Astrocyte of the hippocampus (primary cell): Measurements from ENCODE around the gene NUDT3.
"Not testable (repeated sequence)": the region's sequence is repeated elsewhere in the genome, so short reads cannot be mapped to it uniquely, and the experiment has no call there.

Source experiments
- DNase-seq: peaks from one replicate; pipeline ENCODE4 v3.0.0; 2011; ENCODE audit warnings: low read depth, low spot score

The NUDT3 gene

GRCh38 chr6:34393191-34393965 is 909 bp upstream of the NUDT3 start:
- no peak for DNase-seq

DNA sequence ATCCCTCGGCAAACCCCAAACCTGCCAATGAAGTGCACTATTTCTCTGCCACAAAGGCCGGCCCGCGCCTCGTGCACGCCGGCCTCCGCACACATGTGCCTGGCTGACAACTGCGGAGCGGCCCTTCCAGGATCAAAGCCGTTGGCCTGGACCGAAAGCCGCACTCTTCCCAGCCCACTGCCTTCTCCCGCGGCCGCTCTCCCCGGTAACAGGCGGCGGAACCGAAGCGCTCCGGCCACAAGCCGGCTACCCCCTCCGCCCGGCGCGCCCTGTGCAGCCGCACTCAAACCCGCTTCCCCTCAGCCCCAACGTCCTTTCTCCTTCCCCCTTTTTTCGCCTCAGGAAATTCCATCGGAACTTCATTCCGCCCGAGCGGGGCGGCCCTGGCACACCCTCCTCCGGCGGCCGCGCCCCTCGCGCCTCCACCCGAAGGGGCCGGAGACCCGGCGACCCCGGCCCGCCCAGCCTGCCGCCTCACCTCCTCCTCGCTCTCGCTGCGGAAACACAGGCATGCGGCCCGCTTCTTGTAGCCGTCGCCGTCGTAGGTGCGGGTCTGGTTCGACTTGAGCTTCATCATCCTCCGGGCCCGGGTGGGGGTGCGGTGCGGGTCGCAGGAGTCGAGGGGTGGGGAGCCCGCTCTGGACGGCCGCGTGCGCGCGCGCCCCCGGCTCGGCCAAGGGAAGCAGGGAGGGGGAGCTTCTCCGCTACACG is 528 bp downstream of the NUDT3 start:
- peak; percentile 74 for DNase-seq

DNA sequence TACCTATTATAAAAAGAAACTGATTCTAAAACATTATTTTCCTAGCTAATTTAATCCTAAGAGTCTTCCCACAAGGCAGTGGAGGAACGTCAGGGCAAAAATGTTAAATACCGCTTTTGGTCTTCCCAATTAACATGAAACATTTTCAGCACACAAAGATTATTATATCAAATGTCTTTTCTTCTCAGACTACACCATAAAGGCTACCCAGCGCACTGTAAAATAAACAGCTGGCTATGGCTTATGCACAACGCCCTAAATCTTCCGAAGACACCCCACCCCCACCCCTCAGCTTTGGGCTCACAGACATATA is 1.0 kb downstream of the NUDT3 start:
- DNase-seq = no peak

DNA sequence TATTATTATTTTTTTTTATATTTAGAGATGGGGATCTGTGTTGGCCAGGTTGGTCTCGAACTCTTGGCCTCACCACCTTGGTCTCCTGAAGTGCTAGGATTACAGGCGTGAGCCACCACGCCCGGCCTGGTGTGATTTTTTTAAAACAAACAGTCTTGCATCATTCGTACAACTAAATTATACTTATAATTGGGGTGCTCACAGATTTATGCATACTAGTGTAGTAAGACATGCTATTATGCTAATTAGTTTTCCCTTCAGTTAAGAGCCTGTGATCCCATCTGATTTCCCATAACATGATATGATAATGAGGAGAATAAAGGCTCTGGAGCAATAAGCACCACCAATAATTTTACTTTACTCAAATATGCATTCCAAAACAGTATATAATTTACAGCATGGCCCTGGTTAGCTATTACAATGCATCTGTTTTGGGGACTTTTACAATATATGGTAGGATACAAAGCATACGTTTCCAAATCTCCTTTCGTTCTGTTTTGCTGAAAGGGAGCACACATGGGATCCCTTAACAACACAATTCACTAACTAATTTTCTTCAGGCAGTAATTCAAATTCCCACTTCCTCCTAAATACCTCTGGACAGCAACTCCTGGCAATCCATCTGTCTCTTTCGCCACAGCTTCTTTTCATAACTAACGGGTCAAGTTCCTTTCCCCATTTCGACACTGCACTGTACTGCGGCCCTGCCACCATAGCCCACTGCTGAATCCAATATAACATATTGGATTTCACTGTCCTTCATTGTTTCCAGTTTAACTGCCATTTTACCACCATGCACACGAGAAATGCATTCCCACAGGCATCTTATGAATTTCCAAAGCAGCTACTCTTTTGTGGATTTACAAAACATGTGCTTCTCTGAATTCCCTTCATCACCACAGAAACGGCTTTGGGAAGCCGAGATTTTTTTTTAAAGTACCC is 1.7 kb downstream of the NUDT3 start:
- DNase-seq = peak; percentile 78

DNA sequence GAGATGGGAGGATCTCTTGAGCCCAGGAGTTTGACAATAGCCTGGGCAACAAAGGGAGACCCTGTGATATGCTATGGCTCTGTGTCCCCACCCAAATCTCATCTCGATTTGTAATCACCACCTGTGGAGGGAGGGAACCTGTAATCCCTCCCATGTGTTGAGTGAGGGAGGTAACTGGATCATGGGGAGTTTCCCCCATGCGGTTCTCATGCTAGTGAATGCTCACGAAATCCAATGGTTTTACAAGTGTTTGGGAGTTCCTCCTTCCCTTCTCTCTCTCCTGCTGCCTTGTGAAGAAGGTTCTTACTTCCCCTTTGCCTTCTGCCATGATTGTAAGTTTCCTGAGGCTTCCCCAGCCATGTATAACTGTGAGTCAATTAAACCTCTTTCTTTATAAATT is 3.4 kb downstream of the NUDT3 start:
- DNase-seq = no peak

DNA sequence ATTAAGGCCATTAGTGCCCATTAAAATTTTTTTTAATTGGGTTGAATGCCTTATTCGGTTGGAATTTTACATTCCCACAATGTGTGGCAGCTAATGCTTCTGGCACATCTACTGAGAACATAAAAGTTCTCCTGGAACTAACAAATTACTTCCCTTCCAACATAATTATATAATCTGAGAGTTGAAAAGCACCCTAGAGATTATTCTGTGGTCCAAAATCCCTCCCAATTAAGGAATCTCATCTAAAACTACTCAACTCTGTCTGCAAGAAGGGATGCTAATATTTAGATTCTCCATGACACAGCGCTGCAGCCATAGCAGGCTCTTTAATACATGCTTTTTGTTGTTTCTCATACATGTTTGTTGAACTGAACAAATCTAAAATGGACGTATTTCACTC is 4.0 kb downstream of the NUDT3 start:
- DNase-seq = no peak

- DNase-seq = peak; percentile 68
These were observed 5.9 kb downstream of the NUDT3 start for GRCh38 chr6:34386316-34387137.

- DNase-seq = no peak
These were observed 6.7 kb downstream of the NUDT3 start for GRCh38 chr6:34385793-34386195.

- DNase-seq = no peak
These were observed 7.9 kb downstream of the NUDT3 start for GRCh38 chr6:34384321-34385153.

DNA sequence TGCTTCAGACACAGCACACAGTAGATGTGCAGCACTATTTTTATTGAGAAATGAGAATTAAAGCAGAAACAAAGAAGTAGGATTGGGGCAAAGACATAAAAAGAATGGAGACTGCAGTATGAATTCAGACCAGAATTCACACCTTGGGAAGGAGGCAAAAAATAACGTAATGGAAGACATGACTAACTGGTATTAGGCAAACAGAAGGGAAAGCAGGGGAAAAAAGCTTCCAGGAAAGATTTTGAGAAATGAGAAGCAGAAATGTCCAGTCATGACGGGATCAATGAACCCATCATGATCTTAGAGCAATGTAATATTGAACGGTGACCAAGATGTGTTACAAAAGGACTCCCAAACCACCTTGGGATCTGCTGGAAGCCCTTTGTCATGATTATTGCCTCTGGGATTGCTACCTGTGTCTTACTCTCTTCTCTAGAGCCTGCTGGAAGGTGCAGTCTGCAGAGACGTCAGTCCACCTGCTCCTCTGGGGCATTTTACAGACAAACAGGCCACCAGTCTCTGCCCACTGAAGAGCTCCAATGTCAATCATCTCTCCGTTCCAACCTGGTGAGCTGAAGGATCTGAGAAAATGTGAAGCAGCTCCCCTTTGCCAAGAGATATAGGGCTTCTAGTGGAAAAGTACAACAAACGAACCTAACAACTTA is 8.7 kb downstream of the NUDT3 start:
- no peak for DNase-seq

DNA sequence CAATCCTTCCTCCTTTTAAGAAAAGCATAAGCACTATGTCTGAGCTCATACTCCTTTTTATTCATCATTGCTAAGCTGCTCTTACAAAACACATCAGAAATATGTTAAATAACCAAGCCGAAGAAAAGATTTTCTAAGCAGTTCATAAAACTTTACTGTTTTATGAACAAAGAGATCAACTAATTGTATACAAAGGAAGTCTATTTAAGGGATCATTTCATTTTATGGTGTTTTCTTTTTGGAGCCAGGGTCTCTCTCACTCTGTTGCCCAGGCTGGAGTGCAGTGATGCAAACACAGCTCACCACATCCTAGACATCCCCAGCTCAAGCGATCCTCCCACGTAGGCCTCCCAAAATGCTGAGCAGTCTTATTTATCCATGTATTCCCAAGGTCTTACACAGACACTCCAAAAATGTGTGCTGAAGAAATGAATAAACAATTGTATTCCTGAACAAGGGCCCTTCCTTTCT is 9.3 kb downstream of the NUDT3 start:
- DNase-seq = peak; percentile 22

DNA sequence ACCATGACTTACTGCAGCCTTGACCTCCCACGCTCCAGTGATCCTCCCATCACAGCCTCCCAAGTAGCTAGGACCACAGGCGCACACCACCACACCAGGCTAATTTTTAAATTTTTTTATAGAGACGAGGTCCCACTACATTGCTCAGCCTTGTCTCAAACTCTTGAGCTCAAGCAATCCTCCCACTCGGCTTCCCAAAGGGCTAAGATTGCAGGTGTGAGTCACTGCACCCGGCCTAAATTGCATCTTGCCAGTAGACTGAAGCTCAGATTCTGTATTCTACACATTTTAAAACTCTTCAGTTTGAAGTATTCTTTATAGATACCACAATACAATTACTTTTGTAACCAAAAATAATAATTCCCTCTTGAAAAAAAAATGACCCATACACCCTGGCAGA is 11.4 kb downstream of the NUDT3 start:
- DNase-seq = no peak

GRCh38 chr6:34378470-34378869 is 14.0 kb downstream of the NUDT3 start:
- no peak for DNase-seq

DNA sequence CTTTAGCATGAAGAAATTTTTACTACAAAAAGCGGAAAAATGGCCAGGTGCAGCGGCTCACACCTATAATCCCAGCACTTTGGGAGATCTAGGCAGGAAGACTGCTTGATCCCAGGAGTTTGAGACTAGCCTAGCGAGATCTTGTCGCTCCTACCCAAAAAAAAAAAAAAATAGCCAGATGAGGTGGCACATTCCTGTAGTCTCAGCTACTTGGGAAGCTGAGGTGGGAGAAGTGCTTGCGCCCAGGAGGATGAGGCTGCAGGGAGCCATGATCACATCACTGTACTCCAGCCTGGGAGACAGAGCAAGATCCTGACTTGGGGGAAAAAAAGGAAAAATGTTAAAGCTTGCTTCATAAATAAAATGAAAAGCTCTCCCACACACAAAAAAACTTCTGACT is 14.5 kb downstream of the NUDT3 start:
- no peak for DNase-seq

- not testable (repeated sequence) for DNase-seq
These were observed 14.9 kb downstream of the NUDT3 start for GRCh38 chr6:34377571-34377970.

DNA sequence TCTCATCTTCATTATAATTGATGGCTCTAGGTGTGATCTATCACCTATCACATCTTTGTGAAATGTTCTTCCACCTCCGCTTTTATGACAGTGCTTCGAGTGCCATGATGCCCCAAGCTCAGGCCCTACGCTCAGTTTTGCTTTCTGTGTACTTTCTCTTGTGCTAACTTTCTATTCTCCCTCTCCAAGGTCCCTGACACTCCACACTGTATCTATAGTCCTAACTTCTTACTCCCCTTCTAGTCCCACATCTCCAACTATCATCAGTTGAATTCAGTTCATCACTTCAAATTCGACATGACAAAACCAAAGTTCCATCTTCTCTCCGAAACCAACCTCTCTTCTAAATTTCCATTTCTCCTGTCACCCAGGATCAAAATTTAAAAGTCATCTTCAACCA is 16.6 kb downstream of the NUDT3 start:
- DNase-seq = no peak

- DNase-seq = no peak
These were observed 18.0 kb downstream of the NUDT3 start for GRCh38 chr6:34374508-34374907.

DNA sequence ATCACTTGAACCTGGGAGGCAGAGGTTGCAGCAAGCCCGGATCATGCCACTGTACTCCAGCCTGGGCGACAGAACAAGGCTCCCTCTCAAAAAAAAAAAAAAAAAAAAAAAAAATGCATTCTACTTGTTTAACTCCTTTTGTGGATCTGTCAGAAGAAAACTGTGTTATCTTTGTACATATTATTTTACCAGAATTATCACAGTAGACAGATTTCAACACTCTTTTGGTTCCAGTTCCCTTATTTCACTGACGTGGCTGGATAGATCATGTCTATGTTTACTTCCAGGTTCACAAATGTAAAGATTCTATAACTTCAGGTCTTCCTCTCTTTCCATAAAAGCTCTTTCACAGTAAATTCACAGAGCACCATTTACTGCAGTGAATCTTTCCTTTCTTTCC is 18.4 kb downstream of the NUDT3 start:
- no peak for DNase-seq

DNA sequence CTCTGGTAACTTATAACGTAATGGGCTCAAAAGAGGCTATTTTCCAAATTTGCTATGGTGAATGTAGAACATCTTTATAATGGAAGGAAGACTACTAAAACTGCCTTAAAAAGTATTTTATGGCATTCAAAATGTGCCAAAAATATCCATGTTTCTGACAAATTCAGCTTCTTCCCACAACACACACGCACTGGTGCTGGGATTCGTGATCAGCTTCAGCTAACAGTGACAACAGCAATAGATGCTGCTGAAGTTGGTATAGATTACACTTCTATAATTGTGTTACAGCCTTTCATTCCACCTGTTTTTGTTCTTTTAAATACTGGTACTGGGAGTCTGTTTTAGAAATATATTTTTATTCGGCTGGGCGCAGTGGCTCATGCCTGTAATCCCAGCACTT is 19.0 kb downstream of the NUDT3 start:
- DNase-seq = no peak

- DNase-seq = not testable (repeated sequence)
These were observed 20.6 kb downstream of the NUDT3 start for GRCh38 chr6:34371865-34372264.
